Fibroblast of upper back skin (primary cell): ENCODE results near the gene ASGR2.
"Not testable (repeated sequence)": the region's sequence is repeated elsewhere in the genome, so short reads cannot be mapped to it uniquely, and the experiment has no call there.

Experiments used
- DNase-seq: peaks from one replicate; pipeline ENCODE4 v3.0.0-alpha.2; 2013

The ASGR2 gene

GRCh38 chr17:7123844-7124243, 9.2 kb upstream of the ASGR2 start:
- no peak for DNase-seq

GRCh38 chr17:7122381-7122780, 7.8 kb upstream of the ASGR2 start:
- DNase-seq, result peak; percentile 4

GRCh38 chr17:7120635-7121034, 6.0 kb upstream of the ASGR2 start:
- DNase-seq, result not testable (repeated sequence)

- DNase-seq, result no peak
Measured at GRCh38 chr17:7120123-7120522, 5.5 kb upstream of the ASGR2 start.

GRCh38 chr17:7119314-7119713, 4.7 kb upstream of the ASGR2 start:
- no peak for DNase-seq

- no peak for DNase-seq
Measured at GRCh38 chr17:7114875-7115614, 423 bp upstream of the ASGR2 start.

- DNase-seq, result no peak
Measured at GRCh38 chr17:7113273-7114071, 1.1 kb downstream of the ASGR2 start.

- no peak for DNase-seq
Measured at GRCh38 chr17:7112510-7113108, 2.0 kb downstream of the ASGR2 start.

GRCh38 chr17:7111784-7112509, 2.7 kb downstream of the ASGR2 start:
- DNase-seq, result no peak

- DNase-seq, result no peak
Measured at GRCh38 chr17:7110617-7111306, 3.9 kb downstream of the ASGR2 start.

- DNase-seq, result no peak
Measured at GRCh38 chr17:7109461-7110322, 4.9 kb downstream of the ASGR2 start.

- DNase-seq, result no peak
Measured at GRCh38 chr17:7108981-7109380, 5.6 kb downstream of the ASGR2 start.

GRCh38 chr17:7108560-7108925, 6.1 kb downstream of the ASGR2 start:
- no peak for DNase-seq

GRCh38 chr17:7107795-7108559, 6.6 kb downstream of the ASGR2 start:
- no peak for DNase-seq

- no peak for DNase-seq
Measured at GRCh38 chr17:7107012-7107754, 7.4 kb downstream of the ASGR2 start.

GRCh38 chr17:7102421-7102820, 12.2 kb downstream of the ASGR2 start:
- DNase-seq, result no peak

GRCh38 chr17:7101531-7101930, 13.1 kb downstream of the ASGR2 start:
- no peak for DNase-seq

- not testable (repeated sequence) for DNase-seq
Measured at GRCh38 chr17:7100641-7101379, 13.8 kb downstream of the ASGR2 start.

- no peak for DNase-seq
Measured at GRCh38 chr17:7098802-7099459, 15.7 kb downstream of the ASGR2 start.
